T-helper 22 cell (primary cell): ENCODE data around the gene HSPB9.

Source experiments
- DNase-seq: peaks from one replicate; pipeline ENCODE4 v3.0.0-alpha.2; 2020; ENCODE audit warnings: low read depth

HSPB9 gene

DNA sequence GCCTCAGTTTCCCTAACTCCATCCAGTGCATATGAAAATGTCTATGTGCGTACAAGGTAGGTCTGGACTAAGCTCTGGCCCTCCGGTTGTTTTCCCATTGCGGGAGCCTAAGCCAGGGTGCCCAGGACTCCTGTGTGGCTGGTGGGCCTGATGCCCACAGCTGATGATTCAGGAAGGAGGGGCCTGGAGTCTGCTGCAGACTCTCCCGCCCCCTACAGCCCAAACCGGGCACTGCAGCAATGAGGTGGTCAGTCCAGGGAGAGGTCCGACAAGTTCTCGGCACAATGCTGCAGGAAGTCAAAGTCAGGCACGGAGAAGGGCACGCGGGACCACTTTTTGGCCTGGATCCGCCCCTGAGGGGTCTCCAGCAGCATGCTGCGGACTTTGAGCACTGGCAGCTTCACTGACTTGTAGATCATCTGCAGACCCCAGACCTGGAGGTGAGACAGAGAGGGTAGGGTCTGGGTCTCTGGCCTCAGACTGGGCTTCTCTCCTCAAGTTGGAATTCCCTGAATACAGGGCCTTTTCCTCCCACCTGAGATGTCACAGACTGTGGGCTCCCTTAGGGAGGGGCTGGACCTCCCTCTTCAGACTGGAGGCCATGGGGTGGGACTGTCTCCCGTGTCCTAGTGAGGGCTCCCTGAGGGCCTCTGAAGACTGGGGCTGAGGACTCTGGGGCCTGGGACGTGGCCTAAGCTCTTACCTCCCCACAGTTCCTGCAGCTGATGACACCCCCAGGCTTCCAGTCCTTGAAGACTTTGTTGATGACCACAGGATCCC, 20.9 kb upstream of the HSPB9 start:
- no peak for DNase-seq

DNA sequence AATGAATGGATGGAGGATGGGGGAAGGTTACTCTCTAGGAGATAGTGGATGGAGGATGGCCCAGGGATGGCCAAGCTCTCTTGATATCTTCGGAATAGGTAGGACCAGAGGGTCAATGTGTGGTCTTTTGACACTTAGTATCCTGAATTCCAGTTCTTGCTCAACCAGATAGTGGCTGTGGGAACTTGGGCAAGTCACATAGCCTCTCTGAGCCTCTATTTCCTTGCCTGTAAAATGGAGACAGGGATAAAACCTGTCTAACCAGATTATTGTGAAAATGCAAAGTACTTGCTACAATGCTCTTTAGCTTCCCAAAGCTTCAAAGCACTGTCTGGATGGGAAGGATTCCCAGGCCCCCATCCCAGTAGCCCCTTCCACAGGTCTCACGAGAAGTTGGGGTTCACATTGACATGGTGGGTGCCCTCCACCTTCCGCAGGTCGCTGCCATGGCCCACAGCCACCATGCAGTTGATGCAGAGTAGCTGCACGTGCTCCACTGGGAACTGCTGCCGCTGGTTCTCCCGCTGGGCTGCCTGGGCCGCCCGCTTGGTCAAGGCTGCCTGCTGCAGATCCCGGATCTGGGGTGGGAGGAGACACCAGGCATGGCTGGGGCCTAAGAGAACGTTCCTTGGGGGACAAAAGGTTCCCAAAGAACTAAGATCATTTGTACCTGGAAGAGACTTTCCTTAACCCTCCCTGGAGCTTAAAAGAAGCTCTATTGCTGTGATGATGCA, 19.2 kb upstream of the HSPB9 start:
- no peak for DNase-seq

DNA sequence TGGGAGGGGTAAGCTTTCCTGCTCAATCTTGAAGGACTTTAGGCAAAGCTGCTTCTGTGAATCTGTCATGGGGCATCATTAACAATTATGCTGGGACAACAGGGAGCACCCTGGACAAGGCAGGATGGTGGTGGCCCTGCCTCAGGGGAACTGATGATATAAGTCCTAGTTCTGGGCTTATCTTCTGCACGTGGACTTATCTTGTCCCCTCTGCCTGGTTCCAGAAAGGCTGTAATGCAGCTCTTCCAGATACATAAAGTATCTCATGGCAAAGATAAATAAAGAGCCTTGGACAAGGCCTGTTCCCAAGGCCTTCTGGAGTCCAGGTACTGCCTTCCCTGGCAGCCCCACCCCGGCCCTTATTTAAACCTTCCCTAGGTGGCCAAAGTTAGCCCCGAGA, 18.3 kb upstream of the HSPB9 start:
- no peak for DNase-seq

DNA sequence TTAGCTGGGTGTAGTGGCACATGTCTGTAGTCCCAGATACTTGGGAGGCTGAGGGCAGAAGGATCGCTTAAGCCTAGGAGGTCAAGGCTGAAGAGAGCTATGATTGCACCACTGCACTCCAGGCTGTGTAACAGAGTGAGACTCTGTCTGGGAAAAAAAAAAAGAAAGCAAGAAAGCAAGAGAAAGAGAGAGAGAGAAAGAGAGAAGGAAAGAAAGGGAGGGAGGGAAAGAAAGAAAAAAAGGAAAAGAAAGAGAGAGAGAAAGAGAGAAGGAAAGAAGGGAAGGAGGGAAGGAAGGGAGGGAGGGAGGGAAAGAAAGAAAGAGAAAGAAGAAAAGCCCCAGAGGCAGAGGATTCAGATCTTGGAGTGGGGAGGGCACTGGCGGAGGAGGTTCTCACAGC, 16.6 kb upstream of the HSPB9 start:
- no peak for DNase-seq

DNA sequence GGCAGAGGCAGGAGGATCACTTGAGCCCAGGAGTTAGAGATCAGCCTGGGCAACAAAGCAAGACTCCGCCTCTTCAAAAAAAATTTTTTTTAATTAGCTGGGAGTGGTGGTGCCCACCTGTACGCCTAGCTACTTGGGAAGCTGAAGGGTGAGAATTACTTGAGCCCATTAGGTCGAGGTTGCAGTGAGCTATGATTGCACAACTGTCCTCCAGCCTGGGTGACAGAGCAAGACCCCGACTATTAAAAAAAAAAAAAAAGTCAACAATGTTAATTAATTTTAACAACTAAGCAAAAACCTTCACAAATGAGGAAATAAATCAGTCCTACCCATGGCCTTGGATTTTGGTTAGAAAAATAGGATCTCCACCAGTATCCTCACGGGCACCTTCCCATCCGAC, 15.5 kb upstream of the HSPB9 start:
- no peak for DNase-seq

DNA sequence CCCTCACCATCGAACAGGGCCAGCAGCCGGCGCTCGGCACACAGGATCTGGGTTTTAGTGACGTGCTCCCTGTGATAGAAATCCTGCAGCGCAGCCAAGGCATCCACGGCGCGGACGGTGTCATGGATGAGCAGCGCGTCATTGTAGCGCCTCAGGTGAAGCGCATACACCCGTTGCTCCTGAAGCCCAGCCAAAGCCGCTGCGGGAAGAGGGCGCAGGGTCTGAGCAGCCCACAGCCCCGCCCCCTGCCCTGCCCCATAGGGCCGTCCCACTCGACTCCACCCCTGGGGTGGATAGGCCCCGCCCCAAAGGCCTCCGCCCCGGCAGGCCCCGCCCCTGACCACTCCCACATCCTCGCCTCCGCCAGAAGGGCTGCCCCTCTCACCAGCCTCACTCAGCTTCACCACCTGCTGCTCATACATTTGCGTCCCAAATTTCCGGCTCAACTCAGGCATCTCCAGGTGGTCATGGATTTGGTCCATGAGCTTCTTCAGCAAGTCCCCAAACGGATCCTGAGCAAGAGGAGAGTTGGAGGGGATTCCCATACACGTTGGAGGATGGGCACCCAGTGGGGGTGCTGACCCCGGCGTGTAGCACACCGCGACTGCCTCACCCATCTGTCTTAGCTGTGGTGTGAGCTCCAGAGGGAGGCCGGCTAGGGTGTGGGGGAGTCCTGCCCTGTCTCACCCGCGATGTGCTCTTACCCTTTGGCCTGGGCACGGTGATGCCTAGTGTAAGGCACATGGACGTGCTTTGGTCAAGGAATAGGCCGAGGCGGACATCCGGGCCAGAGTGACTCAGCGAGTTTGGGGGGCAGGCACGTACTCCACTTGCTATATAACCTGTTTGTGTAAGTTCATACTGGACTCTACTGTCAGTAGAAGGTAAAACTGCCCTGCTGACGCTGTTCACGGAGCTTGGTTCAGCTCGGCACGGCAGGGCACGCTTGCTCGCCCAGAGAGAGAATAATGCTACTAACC, 14.7 kb upstream of the HSPB9 start:
- peak; percentile 77 for DNase-seq

DNA sequence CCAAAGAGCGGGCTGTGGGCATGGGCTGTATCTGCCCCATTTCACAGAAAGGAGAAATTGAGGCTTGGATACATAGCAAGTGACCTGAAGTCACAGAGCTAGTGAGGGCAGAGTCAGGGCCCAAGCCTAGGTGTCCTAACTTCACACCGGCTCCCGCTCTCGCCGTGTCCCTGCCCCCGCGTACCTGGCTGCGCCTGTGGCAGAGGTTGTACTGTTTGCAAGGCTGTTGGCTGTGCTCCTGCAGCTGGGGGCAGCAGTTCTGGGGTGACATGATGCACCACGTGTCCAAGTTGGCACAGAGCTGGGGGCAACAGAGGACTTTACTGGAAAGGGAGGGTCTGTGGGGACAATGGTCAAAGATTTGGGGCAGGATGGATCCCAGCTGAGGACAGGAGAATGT, 13.5 kb upstream of the HSPB9 start:
- no peak for DNase-seq

DNA sequence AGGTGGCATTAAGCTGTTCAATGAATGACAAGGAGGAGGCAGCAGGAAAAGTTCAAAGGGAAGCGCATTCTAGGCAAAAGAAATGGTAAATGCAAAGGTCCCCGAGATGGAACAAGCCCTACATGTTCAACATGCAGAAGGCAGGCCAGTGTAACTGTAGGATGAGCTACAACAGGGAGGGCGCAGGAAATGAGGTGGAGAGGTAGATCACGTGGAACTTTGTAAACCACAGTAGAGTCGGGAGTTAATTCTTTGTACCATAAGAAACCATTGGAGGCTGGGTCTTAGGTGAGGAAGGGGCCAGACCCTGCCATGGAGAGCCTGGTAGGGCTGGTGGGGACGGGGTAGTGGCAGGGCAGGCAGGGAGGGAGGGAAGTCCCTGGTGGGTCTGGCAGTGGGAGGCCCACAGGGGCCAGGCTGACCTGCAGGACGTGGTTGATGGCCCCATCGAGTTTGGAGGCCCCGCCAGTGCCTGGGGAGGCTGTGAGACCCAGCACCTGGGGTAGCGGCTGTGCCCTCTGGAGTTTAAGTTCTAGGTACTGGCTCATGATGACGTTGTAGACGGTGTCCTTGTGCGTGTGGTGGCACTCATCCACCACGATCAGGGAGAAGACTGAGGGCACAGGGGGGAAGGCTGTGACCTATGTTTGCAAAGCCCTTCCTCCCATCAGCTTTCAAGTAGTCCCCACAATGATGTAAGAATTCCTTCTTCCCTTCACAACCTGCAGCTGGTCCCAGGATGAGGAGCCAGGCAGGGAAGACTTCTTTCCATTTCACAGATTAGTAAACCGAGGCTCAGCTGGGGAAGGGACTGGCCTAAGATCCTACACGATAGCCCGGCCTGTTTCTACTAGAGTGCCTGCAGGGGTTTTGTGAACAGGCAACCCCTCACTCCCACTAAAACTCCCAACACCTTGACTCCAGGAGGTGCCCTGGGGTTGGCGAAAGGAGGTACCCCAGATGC, 12.0 kb upstream of the HSPB9 start:
- no peak for DNase-seq

DNA sequence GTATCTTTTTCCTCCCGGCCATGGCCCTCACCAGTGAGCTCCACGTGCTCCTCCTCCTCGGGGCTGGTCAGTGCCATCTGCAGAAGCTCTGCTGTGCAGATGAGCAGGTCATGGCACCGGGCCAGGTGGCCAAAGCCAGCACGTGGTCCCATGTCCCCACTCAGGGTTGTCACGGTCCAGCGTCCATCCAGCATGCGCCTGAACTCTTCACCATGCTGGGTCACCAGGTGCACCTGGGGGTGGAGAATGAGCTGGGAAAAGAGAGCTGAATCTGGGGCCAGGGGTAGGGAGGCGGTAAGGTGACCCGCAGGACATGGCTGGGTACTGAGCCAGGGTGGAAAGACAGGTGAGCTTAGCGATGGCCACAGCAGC, 11.4 kb upstream of the HSPB9 start:
- no peak for DNase-seq

DNA sequence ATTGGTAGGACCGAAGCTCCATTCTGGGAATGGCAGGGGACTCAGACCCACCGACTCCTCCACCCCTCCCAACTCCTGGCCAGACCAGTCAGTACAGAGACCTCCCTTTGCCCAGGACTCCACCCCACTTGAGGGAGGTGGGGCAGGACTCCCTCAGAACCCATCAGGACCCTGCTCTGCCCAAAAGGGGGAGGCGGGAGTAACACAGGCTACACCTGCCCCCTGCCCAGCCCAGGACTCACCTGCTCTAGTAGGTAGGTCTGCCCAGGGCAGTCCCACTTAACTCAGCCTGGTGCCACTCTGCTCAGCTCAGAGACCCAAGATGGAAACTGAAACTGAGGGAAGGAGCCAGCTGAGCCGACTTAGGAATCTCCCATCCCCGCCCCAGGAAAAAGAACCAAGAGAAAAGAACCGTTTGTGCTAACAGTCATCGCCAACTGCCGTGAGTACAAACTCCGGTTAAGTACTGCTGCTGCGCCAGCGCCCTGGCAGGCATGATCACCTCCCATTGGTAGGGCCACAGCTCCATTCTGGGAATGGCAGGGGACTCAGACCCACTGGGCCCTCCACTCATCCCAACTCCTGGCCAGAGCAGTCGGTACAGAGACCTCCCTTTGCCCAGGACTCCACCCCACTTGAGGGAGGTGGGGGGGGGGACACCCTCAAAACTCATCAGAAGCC, 10.6 kb upstream of the HSPB9 start:
- no peak for DNase-seq

DNA sequence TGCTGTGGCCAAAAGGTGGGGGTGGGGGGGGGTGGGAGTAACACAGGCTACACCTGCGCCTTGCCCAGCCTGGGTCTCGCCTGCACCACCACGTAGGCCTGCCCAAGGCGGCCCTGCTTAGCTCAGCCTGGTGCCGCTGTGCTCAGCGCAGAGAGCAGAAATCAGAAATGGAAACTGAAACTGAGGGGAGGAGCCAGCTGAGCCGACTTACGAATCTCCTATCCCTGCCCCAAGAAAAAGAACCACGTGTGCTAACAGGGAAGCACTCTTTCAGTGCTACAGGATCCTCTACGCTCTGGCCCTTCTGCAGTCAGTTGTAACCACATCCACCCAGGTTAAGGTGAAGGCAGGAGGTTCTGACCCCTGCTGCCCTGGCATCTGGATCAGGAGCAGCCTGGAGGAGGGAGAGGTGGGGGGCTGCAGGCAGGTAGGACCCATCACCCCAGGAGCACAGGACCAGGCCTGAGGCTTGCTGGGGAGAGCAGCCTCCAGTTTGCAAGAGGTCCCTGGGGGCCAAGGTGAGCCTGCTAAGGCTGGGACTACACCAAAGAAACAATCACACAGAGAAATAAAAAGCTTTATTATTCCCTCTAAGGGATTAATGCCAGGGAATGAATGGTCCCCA, 9.9 kb upstream of the HSPB9 start, which contains the start of gene DHX58:
DHX58 (minus strand) TSS at position 163 of the 625 bp plus-strand sequence. CDS start 822 bp downstream, outside the sequence.
- DNase-seq = peak; percentile 65

DNA sequence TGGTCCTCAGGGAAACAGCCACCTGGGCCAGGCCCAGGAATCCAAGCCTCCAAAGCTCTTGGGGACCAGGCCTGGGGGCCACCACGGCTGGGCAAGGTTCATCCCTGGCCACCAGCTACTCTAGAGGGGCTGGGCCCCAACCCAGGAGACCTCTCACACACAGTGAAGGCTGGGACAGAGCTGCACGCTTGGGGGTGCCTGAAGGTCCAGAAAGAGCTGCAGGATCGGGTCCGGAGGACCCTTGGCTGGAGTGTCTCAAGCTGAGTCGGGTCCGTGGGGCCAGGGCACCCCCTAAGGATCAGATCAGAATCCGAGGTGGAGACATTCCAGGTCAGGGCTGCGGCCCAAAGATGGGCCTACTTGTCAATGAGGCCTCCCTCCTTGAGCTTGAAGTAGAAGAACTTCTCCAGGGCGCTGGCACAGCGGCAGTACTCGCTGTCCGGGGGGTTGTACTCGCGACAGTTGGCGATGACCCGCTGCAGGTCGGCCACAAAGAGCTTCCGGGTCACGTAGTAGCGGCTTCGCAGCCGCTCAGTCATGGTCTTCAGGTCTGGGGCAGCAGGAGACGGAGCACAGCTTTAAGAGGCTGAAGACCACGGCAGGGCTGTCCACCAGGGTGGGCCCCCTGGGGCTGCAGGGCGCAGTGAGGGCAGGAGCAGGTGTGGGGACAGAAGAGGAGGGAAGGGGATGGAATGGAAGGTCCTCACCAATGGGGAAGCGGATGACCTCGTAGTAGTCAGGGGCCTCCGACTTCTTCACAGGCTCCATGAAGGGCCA, 9.1 kb upstream of the HSPB9 start:
- DNase-seq = no peak

DNA sequence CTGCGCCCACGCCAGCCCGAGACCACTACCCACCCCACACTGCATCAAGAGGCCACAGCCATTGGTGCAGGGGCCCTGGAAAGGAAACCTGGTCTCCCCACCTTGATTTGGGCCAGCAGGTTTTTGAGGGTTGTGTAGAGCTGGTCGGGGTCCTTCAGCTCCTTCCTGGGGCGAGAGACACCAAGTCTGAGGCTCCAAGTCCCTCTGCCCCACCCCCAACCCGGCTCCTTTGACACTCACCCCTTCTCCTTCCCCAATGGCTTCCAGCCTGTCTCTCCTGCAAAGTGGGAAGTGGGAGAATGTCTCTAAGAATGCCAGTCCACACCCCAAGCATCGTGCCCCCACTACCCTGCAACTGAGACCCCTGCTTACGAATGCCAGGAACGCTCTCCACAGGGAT, 8.5 kb upstream of the HSPB9 start:
- DNase-seq = no peak

DNA sequence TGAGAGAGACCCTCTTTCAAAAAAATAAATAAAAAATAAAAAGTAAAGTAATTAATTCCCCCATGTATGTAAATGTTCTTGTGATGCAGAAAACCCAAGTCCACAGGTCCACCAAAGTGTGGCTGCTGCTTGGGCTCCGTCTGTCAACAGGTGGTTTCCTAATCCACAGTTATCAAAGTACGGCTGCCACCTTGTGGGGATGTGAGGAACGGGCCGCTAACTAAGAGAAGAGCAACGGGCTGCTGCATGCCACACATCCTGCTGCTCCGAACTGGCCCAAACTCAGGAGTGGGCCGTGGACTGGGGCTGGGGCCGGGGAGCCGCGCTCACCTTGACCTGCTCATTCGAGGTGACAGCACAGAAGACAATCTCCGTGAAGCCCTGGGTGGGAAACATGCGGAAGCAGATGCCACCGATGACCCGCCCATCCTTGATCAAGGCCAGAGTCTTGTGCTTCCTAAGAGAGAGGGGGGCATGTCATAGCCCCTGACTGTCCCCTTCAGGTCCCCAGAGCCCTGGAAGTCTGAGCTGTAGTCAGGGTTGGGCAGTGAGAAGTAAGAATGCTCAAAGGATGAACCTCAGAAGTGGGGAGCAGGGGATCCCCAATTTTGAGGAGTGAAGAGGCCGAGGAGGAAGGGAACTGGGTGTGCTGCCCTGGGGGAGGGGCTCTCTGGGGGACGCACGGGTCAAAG, 5.8 kb upstream of the HSPB9 start:
- DNase-seq = peak; percentile 62

DNA sequence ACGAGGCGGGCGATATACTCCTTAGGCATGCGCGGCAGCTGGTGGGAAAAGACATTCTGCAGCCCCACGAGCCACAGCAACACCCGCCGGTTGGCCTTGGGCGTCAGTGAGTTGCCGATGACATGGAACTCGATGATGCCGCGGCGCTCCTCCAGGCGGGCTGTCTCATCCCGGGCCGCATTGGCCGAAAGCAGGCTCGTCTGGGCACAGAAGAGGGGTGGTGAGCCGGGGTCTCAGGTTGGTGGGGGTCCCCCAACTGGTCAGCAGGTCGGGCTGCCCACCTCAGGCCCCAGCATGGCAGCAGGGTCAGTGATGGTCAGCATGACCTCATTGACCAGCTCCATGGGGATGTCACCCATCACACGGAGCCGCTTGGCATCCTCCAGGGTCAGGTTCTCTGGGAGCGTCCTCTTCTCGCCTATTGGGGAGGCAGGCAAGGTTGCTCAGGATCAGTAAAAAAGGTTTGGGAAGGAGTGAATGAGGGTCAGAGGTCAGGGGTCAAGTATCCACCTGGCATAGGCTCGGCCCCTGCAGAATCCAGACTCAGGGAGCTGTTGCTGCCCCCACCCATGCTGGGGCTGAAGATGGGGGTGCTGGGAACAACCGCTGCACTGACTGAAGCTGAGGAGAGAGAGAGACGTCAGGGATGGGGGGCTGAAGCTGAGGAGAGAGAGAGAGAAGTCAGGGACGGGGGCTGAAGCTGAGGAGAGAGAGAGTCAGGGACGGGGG, 5.0 kb upstream of the HSPB9 start:
- no peak for DNase-seq

DNA sequence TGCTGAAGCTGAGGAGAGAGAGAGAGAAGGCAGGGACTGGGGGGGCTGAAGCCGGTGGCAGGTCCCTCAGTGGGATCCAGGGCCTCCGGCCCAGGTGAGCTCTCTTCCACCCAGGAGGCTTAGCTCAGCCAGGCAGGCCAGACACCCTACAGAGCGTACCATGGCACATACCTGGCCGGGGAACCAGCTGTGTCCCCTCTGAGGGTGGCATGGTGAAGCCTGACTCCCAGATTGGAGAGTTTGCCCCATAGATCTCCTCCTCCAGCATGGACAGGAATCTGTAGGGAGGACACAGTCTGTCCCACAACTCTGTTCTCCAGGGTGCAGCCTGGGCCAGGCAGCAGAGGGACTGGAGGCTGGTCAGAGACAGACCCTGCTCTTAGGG, 4.5 kb upstream of the HSPB9 start:
- DNase-seq = no peak

DNA sequence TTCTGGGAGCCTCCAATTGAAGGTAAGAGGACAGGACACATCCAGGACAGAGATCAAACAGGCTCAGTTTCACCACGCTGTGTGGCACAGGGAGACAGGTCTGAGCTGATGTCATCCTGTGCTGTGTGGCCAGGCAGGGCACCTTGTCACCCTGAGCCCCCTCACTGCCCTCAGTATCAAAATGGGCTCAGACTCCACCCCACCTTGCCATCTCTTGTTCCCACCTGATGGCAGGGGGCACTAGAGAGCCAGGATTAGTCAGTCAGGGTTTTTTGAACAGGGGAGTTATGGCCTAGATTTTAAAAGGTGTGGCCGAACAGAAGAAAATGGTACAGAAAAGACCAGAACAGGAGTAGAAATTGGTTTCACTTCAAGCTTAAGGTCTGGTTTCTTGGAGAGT, 4.1 kb upstream of the HSPB9 start:
- no peak for DNase-seq

DNA sequence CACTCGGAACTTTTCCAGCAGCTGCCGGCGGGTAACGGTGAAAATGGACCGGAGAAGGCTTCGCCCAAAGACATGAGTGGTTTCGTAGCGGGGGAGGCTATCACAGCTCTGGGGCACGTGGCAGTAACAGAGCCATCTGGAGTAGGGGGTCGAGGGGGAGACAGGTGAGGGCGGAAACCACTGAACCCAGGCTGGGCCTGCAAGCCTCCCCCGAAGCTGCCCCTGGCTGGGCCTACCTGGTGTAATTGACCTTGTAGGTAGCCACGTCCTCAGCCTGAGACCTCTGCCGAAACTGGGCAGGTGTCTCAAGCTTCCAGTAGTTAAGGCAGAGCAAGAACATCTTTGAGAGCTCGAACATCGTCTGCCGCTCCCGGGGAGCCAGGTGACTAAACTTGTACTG, 3.3 kb upstream of the HSPB9 start:
- no peak for DNase-seq
